DLD1 (cell line): Measurements from ENCODE around the gene TUNAR.
"Not testable (repeated sequence)": the region's sequence is repeated elsewhere in the genome, so short reads cannot be mapped to it uniquely, and the experiment has no call there.

ENCODE experiments used
- in situ Hi-C: cut with HindIII; loops from 2 replicates; pipeline ENCODE4 v1.10.0; 2017; ENCODE audit warnings: low sequenced_read_pairs

The TUNAR gene

GRCh38 chr14:95968048-95968447 is 91.4 kb downstream of the TUNAR start:
- in situ Hi-C loops: not testable (repeated sequence)
